GM12878 (cell line): Measurements from ENCODE around the gene AMPD3. TPM values are rescaled to one million over a fixed set of nuclear protein-coding genes. Genes with fewer than 3 reads are reported as not detected.

Experiments
- ASH2L ChIP-seq: fragments of 300-600, 200-600 bp; sonication (generic); IDR thresholded peaks from 2 replicates; pipeline ENCODE4 v1.6.1; 2017; ENCODE audit warnings: low read depth, mild to moderate bottlenecking, borderline replicate concordance
- BCLAF1 ChIP-seq: fragments of 450-650 bp; IDR thresholded peaks from 2 replicates; pipeline ENCODE4 v1.6.1; 2017; ENCODE audit warnings: antibody characterized with exemption, mild to moderate bottlenecking, moderate library complexity
- CEBPZ ChIP-seq: fragments of 150-350 bp; IDR thresholded peaks from 2 replicates; pipeline ENCODE4 v1.6.1; 2016; ENCODE audit warnings: low read depth, low read length
- EED ChIP-seq: sonication (generic); IDR thresholded peaks from 2 replicates; pipeline ENCODE4 v1.6.1; 2016; ENCODE audit warnings: antibody characterized with exemption, low read depth
- EZH2 ChIP-seq: IDR thresholded peaks from 2 replicates; pipeline ENCODE4 v1.6.1; 2012; ENCODE audit warnings: low read depth, mild to moderate bottlenecking, control low read depth, inconsistent platforms, low read length, borderline replicate concordance; ENCODE audit not compliant: control insufficient read depth
- FOS ChIP-seq: IDR thresholded peaks from 3 replicates; pipeline ENCODE4 v1.6.1; 2011; ENCODE audit warnings: borderline replicate concordance; ENCODE audit not compliant: insufficient read length; ENCODE audit errors: extremely low read depth
- FOXM1 ChIP-seq: IDR thresholded peaks from 2 replicates; pipeline ENCODE4 v1.6.1; 2012; ENCODE audit warnings: low read depth, mild to moderate bottlenecking, inconsistent platforms, low read length, moderate library complexity
- MEF2A ChIP-seq: IDR thresholded peaks from 2 replicates; pipeline ENCODE4 v1.6.1; 2011; ENCODE audit warnings: low read depth, mild to moderate bottlenecking, low read length, moderate library complexity; ENCODE audit not compliant: insufficient read depth
- NRF1 ChIP-seq: conservative IDR thresholded peaks from 2 replicates; pipeline ENCODE4 v1.6.1; 2011; ENCODE audit warnings: mild to moderate bottlenecking, low read depth, low read length, improper control_type of control experiment
- RFX5 ChIP-seq: IDR thresholded peaks from 2 replicates; pipeline ENCODE4 v1.6.1; 2011; ENCODE audit warnings: low read depth, low read length, improper control_type of control experiment
- SIN3A ChIP-seq: IDR thresholded peaks from 2 replicates; pipeline ENCODE4 v1.6.1; 2012; ENCODE audit warnings: low read depth, low read length, improper control_type of control experiment
- SIX5 ChIP-seq: IDR thresholded peaks from 2 replicates; pipeline ENCODE4 v1.6.1; 2011; ENCODE audit warnings: mild to moderate bottlenecking, low read depth, low read length, moderate library complexity; ENCODE audit not compliant: severe bottlenecking
- SMAD1 ChIP-seq: fragments of 450-650 bp; IDR thresholded peaks from 2 replicates; pipeline ENCODE4 v1.6.1; 2018; ENCODE audit warnings: mild to moderate bottlenecking, low read depth; ENCODE audit not compliant: partially characterized antibody
- STAT3 ChIP-seq: IDR thresholded peaks from 2 replicates; pipeline ENCODE4 v1.6.1; 2011; ENCODE audit warnings: low read depth, low read length, improper control_type of control experiment
- SUZ12 ChIP-seq: fragments of 200-600 bp; sonication (generic); IDR thresholded peaks from one replicate; pipeline ENCODE4 v1.6.1; 2018; ENCODE audit warnings: antibody characterized with exemption, mild to moderate bottlenecking; ENCODE audit not compliant: unreplicated experiment
- TAF1 ChIP-seq: IDR thresholded peaks from 2 replicates; pipeline ENCODE4 v1.6.1; 2011; ENCODE audit warnings: mild to moderate bottlenecking, low read depth, low read length, borderline replicate concordance
- YBX1 ChIP-seq: fragments of 450-650 bp; IDR thresholded peaks from 2 replicates; pipeline ENCODE4 v1.6.1; 2016; ENCODE audit warnings: antibody characterized with exemption
- ZNF384 ChIP-seq: IDR thresholded peaks from 2 replicates; pipeline ENCODE4 v1.6.1; 2012; ENCODE audit warnings: low read depth, mild to moderate bottlenecking, low read length, improper control_type of control experiment, borderline replicate concordance
- ZNF592 ChIP-seq: fragments of 450-650 bp; IDR thresholded peaks from 2 replicates; pipeline ENCODE4 v1.6.1; 2017; ENCODE audit warnings: mild to moderate bottlenecking, moderate library complexity
- ZSCAN29 ChIP-seq: fragments of 450-650 bp; IDR thresholded peaks from 2 replicates; pipeline ENCODE4 v1.6.1; 2017; ENCODE audit warnings: mild to moderate bottlenecking, moderate library complexity
- polyA plus RNA-seq, 11 experiments: library from polyadenylated mRNA; depleted of rRNA in 4 of 11; unstranded in 6 of 11; stranded (reverse) in 5 of 11; fragments of >200 nt; fragmentation: Nextera tagmentation in 4 of 11; fragmentation: Illumina TruSeq in 1 of 11; extraction: Ambion mirVana in 4 of 11; extraction: Trizol in 1 of 11; gene quantifications; 1 replicate in 1 of 11; 2 replicates in 10 of 11; pipeline versions ENCODE4 v1.2.1 to v1.2.3, GENCODE V29; 2011 to 2016; ENCODE audit warnings: inconsistent platforms in 2 of 11, missing spikeins in 2 of 11, low read depth in 1 of 11
- total RNA-seq, 4 experiments: library from RNA; depleted of rRNA in 3 of 4; stranded (reverse); fragments of >200 nt in 3 of 4; fragmentation: Illumina TruSeq in 1 of 4; extraction: Trizol in 1 of 4; gene quantifications; 2 replicates each; pipeline versions ENCODE4 v1.2.1 to v1.2.3, GENCODE V29; 2013 to 2021

Gene AMPD3
- total and polyA plus RNA-seq, 10 of the 15 experiments (the other 5 are each of a cell fraction or from before 2014, with no cell fraction given) = 5.6 to 28.6 (median 15.9) TPM

- TF ChIP-seq CEBPZ (no peak), STAT3 (no peak), SMAD1 (no peak), RFX5 (no peak), EZH2 (no peak), MEF2A (0 out of 2 replicates have a peak, but pooled peaks have one; percentile 67), YBX1 (no peak), ZSCAN29 (no peak), SIN3A (0 out of 2 replicates have a peak, but pooled peaks have one; percentile 15), ZNF384 (no peak), SUZ12 (no peak), FOS (no peak), EED (peak; percentile 89), FOXM1 (peak; percentile 61), ASH2L (no peak), ZNF592 (no peak), NRF1 (no peak), BCLAF1 (no peak), SIX5 (no peak), TAF1 (0 out of 2 replicates have a peak, but pooled peaks have one; percentile 34)
Measured at GRCh38 chr11:10454878-10455631, at the start of gene AMPD3 (continued).
